HG02763 (cell line): ENCODE results near the gene ADAM15.

Source experiments
- ATAC-seq: cut with Tn5 transposase; IDR thresholded peaks from one replicate; pipeline ENCODE4 v1.9.1; 2021; ENCODE audit warnings: mild to moderate bottlenecking, moderate library complexity; ENCODE audit not compliant: unreplicated experiment

ADAM15 gene

DNA sequence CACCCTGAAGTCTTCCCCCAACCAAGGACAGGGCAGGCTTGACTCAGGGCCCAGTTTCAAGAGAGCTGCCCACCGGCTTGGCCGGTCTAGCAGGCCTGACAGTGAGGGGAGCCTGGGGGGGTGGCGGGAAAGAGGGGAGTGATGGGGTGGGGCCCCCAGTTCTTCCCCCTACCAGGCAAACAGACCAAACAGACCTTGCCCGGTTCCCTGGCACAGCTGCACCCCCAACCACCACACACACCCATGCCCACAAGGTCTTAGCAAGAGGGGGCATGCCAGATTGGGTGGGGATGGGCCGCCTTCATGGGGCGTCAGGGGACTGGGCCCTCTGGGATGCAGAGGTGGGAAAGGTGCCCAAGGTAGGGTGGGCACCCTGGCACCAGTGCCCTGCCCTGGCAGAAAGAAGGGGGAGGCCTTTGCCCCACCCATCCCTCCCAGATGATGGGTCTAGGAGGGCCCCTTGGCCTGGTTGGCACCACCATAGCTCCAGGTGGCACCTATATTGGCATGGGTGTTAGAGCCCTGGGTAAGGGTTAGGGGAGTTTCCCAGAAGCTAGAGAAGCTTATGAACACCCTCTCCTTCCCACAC, 39.6 kb upstream of the ADAM15 start:
- no peak for ATAC-seq

DNA sequence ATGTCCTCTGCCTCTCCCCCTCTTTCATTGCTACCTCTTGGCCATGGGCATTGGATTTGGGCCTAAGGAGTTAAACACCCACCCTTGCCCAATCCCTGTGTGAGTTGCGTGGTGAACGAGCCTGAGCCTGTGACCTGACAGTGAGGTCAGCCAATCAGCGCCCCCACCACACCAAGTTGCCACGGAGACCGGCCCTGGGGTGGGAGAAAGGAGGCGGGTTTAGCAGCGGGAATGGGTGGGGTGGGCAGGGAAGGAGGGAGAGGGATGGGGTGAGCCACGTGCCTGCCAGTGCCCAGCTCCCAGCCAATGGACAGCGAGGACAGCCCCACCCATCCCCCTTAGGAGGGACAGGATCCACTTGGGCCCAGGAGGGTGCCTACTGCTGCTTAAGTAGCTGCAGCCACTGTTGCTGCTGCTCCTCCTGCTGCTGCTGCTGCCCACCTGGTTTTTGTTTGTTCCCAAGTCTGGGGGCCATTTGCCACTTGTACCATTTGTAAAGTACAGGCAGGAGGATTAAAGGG, 39.0 kb upstream of the ADAM15 start:
- ATAC-seq, result no peak

DNA sequence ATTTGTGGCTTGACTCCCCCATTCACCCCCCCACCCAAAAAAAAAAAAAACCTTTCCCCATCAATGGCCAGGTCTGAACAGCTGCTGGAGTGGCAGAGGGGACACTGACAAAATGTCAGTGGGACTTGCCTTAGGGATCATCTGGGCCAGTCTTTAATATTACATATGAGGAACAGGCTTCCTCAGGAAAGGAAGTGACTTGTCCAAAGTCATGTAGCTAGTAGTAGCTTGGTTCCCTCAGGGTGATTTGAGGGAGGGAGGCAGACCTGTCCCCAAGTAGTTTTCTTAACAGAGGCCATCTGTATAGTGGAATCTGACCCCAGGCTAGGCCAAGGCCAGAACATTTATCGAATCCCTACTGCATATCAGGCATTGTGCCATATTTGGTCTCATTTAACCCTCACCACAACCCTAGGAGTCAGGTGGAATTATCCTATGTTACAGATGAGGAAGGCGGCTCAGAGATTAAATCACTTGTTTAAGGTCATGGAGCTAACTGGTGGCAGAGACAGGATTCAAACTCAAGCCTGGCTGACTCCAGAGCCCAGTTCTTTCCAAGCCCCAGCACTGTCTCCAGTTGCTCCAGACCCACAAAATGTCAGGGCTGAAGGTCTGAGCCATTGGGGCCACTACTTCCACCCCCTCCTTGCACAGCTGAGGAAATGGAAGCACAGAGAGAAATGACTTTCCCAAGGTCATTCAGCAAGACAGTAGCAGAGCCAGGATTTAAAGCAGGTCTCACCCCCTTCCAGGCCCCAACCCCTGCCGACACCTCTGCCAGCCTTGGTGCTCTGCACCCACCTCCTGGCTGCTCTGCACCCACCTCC, 38.1 kb upstream of the ADAM15 start:
- ATAC-seq, result no peak

DNA sequence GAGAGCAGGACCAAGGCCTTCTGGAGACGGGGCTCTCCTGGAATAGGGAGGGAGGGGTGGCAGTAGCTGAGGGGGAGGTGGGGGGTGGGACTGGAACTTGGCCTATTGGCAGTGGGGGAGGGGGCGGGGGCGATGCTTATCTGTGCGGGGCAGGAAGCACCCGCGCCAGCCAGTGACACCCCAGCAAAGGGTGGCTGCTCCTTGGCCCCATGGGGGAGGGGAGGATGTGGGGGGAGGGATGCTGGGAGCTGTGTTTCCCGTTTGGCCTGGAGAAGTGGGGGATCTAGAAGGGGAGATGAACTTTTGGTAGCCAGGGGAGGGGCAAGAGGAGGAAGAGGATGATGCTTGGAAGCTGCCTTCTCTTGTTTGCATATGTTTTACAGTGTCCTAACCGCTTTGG, 37.5 kb upstream of the ADAM15 start:
- no peak for ATAC-seq

DNA sequence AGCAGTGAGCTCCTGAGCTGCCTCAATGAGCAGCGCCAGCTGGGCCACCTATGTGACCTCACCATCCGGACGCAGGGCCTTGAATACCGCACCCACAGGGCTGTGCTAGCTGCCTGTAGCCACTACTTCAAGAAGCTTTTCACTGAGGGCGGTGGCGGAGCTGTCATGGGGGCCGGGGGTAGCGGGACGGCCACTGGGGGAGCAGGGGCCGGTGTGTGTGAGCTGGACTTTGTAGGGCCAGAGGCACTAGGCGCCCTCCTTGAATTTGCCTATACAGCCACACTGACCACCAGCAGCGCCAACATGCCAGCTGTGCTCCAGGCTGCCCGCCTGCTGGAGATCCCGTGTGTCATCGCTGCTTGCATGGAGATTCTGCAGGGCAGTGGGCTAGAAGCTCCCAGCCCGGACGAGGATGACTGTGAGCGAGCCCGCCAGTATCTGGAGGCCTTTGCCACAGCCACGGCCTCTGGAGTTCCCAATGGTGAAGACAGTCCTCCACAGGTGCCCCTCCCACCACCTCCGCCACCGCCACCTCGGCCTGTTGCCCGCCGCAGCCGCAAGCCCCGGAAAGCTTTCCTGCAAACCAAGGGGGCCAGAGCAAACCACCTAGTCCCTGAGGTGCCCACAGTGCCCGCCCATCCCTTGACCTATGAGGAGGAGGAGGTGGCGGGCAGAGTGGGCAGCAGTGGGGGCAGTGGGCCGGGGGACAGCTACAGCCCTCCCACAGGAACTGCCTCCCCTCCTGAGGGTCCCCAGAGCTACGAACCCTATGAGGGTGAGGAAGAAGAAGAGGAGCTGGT, 36.2 kb upstream of the ADAM15 start:
- no peak for ATAC-seq

DNA sequence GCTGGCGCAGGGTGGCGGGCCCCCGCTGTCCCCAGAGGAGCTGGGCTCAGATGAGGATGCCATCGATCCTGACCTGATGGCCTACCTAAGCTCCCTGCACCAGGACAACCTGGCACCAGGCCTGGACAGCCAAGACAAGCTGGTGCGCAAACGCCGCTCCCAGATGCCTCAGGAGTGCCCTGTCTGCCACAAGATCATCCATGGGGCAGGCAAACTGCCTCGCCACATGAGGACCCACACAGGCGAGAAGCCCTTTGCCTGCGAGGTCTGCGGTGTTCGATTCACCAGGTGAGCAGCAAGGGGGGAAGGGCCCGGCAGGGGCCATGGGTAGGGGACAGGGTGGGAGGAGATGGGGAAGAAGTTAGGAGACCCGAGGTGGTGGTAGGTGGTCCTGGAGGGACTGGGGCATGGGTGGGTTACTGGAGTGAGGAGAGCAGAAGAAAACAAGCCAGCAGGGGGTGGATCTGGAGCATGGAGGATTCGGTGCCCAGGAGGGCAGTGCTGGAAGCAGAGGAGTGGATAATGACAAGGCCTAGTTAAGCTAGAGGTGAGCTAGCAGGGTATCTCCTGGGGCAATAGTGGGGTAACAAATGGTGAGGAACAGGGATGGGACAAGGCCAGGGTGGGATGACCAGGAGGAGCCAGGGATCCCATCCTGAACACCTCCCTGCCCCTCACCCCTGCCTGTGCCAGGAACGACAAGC, 35.4 kb upstream of the ADAM15 start:
- ATAC-seq, result no peak

DNA sequence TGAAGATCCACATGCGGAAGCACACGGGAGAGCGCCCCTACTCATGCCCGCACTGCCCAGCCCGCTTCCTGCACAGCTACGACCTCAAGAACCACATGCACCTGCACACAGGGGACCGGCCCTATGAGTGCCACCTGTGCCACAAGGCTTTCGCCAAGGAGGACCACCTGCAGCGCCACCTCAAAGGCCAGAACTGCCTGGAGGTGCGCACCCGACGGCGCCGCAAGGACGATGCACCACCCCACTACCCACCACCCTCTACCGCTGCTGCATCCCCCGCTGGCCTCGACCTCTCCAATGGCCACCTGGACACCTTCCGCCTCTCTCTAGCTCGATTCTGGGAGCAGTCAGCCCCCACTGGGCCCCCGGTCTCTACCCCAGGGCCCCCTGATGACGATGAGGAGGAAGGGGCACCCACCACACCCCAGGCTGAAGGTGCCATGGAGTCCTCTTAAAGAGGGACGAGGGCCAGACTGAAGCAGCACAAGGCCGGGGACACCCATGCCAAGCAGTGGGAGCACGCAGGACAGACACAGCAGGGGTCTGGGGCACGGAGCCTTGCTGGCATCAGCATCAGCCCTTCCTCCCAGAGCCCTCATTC, 34.8 kb upstream of the ADAM15 start:
- ATAC-seq, result no peak

DNA sequence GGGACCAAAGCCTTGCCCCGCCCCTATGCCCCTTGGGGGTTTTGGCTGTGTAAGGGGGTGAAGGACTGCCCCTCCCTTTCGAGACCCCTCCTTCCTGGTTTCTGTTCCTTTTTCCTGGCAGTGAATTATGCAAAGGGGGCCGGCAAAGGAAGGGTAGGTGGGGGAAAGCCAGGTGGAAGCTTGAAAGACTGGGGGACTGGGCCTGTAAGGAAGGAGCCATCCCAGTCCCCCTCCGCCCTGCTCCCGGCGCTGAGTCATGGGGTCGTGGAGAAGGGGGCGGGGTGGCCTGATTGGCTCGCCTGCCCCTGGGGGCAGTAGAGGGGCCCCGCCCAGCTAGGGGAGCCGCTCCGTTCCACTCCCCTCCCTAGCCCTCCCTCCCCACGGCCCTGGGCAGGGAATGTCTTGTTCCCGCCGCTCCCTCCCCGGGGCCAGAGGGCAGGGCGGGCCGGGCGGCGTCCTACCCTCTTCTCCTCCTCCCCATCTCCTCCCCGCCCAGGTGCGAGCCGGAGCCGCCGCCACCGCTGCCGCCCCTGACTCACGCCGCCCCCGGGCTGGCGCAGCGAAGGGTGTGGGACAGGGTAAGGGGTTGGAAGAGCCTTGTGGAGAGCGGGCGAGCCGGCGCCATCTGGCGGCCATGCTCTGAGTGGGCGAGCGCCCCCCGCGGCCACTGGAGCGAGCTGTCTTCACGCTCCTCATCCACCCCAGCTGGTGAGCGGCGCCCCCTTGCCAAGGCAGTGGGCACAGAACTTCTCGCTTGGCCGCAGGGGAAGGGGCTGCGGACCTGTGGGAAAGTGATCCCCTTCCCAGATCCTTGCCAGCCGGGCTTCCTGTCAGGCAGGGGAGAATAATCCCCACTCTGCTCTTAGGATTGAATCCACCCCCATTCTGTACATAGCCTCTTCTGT, 33.8 kb upstream of the ADAM15 start:
- ATAC-seq, result peak; percentile 70

DNA sequence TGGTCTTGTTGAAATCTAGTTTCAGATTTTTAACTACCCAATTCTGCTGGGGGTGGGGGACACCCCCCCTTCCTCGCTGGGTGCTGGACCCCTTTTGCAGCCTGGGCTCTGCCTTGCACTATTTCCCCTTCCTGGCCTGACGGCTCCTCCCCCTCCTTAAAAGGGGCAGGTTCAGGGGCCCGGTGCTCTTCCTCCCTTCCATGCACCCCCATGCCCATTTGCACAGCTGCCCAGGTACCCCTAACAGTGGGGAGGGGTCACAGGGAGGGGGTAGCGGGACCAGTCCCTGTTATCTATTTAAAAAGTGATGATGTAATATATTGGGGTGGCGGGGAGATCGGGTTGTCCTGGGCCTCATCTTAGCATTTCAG, 33.2 kb upstream of the ADAM15 start:
- ATAC-seq, result no peak

DNA sequence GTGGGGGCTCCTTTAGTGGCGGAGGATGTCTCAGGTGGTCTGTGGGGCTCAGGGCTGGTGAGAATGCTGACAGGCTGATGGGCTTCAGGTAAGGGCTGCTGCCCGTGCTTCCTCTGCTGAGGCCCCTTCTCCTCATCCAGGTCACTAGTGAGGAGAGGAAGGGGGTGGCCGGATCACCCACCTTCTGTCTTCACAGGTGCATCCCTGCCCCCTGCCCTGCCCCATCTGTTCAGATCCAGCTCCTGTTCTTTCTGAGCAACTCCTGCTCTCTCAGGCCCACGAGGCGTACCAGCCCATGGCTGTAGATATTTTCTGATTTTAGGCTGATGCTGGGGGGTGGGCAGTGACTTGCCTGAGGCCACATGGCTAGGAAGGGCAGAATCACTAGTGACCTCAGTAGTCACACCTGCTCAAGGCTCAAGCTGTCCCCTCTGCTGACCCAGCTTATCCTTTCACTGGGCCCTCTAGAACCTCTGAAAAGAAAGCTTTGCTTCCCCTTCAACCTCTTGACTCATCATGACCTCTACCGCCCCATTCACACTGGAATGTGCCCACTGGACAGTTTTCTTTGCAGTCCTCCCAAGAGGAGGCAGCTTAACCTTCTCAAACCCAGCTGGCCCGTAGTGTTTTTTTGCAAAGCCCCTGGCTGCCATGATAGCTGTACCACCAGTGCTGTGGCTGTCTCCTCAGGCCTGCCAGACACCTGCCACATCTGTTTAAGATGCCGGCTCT, 32.3 kb upstream of the ADAM15 start:
- no peak for ATAC-seq

DNA sequence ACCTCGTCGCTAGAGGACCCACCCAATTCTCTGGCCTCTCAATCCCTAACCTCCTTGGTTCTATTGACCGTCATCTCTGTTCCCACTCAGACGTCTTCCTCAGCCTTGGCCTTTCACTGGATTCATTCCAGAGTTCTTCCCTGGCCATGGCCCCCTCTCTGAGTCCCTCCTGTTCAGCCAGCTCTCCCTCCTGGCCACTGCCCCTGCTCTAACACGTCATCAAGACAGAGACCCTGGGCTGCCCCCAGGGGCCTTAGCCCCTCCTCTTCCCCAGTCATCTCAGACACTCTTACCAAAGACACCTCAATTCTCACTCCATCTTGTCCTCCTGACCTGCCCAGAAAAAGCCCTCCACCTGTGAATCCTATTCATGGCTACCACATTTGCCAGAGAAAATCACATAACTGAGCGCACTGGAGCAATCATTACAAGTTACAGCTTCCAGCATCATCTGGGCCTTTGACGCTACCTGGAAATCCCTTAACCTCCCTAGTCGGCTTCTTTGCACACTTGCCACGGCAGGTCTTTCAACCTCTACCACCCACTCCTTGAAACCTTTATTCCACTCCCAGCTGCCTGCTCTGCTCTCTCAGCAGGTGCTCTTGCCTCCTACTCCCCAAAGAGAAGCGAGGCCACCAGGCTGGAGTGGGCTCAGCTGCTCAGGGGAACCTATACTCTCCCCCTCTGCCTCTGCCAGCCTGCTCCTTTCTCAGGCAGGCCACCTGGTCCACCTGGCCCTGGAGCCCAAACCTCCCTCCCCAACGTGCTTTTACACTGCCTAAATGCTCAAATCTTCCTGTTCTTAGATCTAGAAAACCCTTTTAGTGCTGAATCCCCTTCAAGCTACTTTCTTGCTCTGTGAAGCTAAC, 31.5 kb upstream of the ADAM15 start:
- ATAC-seq, result no peak

DNA sequence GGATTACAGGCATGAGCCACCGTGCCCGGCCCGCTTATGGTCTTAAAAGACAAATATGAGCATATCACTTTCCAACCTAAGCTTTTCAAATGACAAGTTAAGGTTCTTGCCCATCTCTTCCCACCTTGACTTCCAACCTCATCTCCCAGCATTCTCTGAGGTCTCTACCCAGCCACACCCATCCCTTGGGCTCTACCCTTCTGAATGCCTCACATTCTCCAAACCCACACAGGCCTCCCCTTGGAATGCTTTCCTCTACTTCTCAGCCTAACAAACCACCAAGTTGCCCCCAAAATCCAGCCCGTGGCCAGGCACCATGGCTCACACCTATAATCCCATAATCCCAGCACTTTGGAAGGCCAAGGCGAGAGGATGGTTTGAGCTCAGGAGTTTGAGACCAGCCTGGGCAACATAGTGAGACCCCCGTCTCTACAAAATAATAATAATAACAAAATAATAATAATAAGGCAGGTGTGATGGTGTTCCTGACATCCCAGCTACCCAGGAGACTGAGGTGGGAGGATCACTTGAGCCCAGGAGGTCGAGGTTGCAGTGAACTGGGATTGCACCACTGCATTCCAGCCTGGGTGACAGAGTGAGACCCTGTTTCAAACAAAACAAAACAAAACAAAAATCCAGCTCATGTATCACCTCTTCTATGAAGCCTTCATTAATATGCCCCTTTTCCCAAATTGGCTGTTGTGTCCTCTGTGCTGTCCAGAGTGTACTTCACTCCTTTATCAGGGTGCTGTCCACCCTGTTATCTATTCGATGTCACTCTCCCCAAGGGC, 28.8 kb upstream of the ADAM15 start:
- no peak for ATAC-seq

DNA sequence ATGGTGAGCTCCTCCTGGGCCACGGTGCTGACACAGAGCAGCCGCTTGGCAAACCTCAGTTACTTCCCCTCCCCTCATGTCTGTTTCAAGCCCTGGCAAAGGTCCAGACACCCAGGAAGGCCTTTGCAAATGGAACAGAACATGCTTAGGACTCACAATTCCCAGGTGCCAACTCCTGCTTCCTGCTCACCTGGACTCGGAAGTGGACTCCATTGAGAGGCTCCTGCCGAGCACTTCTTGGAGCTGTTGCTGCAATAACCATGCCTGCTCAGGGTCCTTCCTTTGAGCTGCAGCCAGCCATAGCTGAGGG, 28.2 kb upstream of the ADAM15 start:
- no peak for ATAC-seq

DNA sequence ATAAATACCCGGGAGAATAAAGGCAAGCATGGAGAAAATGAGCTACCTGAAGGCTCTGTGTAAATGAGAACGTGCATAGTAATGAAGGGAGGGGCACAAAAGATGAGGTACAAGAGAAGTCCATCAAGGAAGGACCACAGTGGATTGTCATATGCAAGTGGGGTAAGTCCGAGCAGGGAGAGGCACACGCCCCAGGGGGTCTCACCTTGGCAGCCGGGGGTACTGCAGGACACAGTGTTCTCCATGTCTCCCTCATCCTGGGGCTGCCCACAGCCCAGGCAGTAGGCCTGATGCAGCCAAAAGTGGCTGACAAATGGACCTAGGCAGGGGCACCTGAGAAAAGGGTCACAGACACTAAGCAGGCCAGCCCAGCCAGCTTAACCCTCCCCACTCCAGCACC, 27.5 kb upstream of the ADAM15 start:
- ATAC-seq, result no peak

DNA sequence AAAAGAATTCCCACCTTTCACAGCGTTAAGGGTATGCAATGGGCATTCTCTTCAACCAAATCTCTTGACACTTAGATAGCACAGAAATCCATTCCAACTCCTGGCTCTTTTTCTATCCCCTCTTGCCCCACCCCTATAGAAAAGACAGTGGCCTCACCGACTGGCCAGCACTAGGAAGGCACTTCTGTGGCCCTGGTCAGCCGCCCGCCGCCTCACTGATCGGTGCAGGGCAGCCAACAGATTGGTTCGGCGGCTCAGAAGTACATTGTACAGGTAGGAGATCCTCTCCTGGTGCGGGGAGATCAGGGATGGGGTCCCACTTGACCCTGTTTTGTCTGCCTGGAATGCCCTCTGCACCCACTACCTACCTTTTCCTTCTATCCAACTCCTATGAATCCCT, 26.8 kb upstream of the ADAM15 start:
- no peak for ATAC-seq

DNA sequence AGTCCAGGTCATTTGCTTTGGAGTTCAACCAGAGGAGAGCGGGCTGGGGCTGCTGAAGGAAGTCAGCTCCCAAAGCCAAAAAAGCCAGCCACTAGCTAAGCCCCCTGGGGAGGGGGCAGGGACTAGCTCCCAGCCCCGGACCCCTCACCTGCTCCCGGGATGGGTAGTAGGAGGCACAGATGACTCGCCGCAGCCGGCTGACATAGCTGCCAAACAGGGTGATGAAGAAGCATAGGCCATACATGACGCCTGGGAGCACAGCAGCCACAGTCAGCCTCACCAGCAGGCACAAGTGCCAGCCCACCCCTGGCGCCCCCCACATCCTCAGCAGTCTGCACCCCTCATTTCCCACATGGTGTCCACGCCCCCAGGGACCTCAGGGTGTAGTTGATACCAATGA, 25.0 kb upstream of the ADAM15 start:
- no peak for ATAC-seq

DNA sequence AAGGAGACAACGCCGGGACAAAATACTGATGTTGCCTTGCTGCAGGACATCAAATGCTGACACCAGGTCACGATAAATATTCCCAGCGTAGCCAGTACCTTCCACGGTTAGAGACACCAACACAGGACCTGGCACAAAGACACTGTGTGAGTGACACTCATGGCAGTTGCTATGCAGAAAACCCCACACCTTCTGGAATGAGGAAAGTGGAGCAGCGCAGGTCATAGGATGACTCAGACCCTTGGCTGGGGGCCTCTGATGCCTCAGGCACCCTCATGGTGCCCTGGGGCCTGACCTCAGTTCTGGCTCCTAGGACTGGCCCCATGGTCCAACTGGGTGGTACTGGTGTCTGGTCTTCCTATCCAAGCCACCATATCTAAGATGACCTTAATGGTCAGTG, 24.5 kb upstream of the ADAM15 start:
- no peak for ATAC-seq
